Measurements from ENCODE around the gene RPN2. TPM values are rescaled to one million over a fixed set of nuclear protein-coding genes. Genes with fewer than 3 reads are reported as not detected.

The RPN2 gene
- total RNA-seq, 6 experiments from 2014 or later: 91.7 to 188 (median 148) TPM

DNA sequence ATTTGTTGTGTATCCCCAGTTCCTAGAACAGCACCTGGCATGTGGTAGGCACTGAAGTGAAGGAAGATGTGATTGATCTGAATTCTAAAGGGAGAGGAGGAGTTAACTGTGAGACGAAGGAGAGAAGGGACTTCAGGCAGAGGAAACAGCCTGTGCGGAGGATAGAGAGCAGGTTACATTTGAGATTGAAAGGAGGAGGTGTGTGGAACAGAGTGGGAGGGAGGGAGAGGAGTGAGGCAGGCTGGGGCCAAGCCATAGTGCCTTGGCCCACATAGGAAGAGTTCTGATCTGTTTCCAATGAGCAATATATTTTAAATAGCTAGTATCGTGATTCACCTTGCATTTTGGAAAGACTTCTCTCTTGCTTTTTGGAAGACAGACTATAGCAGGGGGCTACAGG is 14.1 kb downstream of the RPN2 start:
- intact Hi-C loops (cut with DNase I): loop anchor here in 1 of 2 donors (10.0 kb wide), 1 partner anchor 342 kb away; no protein-coding TSS in a partner anchor
- H3K36me3 ChIP-seq: peaks cover 0 to 2% (median 0%) of the 10 kb centered on the region in 4 donors
- ATAC-seq (no peak), DNase-seq (no peak)
- H3K4me3 ChIP-seq: no peak overlapping the region
- no peak overlapping the region for H3K27ac ChIP-seq
- WGBS (ENCODE audit: insufficient coverage, low coverage, low lambda C conversion rate, missing lambda C conversion rate): 90% methylated on average over 3 of the region's 3 CpGs
- TF ChIP-seq POLR2A (IDR thresholded peaks at IDR 0.05): no peak
- TF ChIP-seq, protein P1, sequence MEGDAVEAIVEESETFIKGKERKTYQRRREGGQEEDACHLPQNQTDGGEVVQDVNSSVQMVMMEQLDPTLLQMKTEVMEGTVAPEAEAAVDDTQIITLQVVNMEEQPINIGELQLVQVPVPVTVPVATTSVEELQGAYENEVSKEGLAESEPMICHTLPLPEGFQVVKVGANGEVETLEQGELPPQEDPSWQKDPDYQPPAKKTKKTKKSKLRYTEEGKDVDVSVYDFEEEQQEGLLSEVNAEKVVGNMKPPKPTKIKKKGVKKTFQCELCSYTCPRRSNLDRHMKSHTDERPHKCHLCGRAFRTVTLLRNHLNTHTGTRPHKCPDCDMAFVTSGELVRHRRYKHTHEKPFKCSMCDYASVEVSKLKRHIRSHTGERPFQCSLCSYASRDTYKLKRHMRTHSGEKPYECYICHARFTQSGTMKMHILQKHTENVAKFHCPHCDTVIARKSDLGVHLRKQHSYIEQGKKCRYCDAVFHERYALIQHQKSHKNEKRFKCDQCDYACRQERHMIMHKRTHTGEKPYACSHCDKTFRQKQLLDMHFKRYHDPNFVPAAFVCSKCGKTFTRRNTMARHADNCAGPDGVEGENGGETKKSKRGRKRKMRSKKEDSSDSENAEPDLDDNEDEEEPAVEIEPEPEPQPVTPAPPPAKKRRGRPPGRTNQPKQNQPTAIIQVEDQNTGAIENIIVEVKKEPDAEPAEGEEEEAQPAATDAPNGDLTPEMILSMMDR (IDR thresholded peaks at IDR 0.05): no peak
- H3K27me3 ChIP-seq: no peaks in the 10 kb centered on the region
- peaks cover 0 to 22% (median 0%) of the 10 kb centered on the region in 4 donors for H3K4me1 ChIP-seq
- H3K9me3 ChIP-seq: no peaks in the 10 kb centered on the region

DNA sequence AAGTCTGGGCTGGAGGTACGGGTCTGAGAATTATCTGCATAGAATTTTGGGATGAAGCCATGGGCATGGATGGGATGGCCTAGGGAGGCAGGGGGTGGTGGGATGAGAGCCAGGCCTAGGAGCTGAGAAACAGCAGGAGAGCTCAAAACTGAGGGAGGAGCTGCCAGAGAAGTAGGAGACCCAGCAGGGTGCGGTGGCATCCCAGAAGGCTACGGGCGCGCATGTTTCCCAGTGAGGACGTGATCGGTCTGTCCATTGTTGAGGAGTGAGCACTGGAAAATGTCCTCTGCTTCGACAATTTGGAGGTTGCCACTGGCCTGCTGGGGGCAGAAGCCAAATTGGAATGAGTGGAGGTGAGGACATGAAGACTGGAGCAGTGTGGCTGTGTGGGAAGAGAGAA is 14.7 kb downstream of the RPN2 start:
- Histone ChIP-seq H3K27ac (no peak overlapping the region), H3K9me3 (no peaks in the 10 kb centered on the region), H3K36me3 (peaks cover 0 to 2% (median 0%) of the 10 kb centered on the region in 4 donors), H3K27me3 (no peaks in the 10 kb centered on the region), H3K4me1 (peaks cover 0 to 21% (median 0%) of the 10 kb centered on the region in 4 donors), H3K4me3 (no peak overlapping the region)
- DNase-seq (no peak), ATAC-seq (no peak)
- 100% methylated on average over 3 of the region's 8 CpGs for WGBS (ENCODE audit: insufficient coverage, low coverage, low lambda C conversion rate, missing lambda C conversion rate)
- TF ChIP-seq, protein P1 (IDR thresholded peaks at IDR 0.05): no peak
- TF ChIP-seq POLR2A (IDR thresholded peaks at IDR 0.05): no peak
- intact Hi-C loops (cut with DNase I): loop anchor here in 1 of 2 donors (10.0 kb wide), 1 partner anchor 341 kb away; no protein-coding TSS in a partner anchor

DNA sequence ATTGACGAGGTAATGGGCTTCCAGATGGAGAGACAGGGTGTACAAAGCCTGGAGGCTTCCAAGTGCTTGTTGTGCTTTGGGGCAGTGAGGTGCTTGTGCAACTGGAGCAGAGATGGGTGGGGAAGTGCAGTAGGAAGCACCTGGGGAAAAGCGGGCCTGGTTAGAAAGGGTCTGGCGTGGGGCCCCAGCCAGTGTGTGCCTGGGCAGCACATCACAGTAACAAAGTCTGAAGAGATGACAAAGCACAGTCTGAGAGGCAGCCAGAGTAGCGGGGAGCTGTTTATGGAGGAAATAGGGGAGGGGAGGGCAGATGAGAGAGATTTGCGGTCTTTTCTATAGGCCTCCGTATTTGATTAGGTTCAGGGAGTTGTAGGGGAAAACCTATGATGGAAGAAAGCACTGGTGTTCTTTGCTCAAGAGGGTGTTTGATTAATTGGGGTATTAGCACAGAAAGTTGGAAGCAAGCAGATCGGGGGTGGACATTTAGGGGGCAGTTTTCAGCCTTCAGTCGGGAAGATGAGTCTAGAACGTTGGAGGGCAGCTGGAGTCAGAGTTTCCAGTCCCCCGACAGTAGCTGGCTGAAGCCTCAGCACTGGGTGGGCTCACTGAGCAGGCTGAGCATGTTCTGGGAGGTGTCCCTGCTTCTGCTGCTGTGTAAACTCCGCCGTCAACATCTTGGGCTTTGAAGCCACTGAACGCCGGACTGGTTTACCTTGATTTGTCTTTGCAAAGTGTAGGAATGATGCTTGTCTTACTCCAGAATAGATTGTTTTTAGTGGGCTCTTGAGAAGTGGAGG is 15.7 kb downstream of the RPN2 start:
- Histone ChIP-seq H3K4me3 (no peak overlapping the region), H3K27ac (no peak overlapping the region), H3K27me3 (no peaks in the 10 kb centered on the region), H3K9me3 (no peaks in the 10 kb centered on the region), H3K36me3 (peaks cover 0 to 9% (median 3%) of the 10 kb centered on the region in 4 donors), H3K4me1 (peaks cover 0 to 26% (median 0%) of the 10 kb centered on the region in 4 donors)
- TF ChIP-seq, protein P1 (IDR thresholded peaks at IDR 0.05): no peak
- no peak for TF ChIP-seq POLR2A (IDR thresholded peaks at IDR 0.05)
- WGBS (ENCODE audit: insufficient coverage, low coverage, low lambda C conversion rate, missing lambda C conversion rate): 32% methylated on average over 11 of the region's 14 CpGs
- ATAC-seq (no peak), DNase-seq (no peak)
- intact Hi-C loops (cut with DNase I): loop anchor here in 1 of 2 donors (10.0 kb wide), 1 partner anchor 340 kb away; no protein-coding TSS in a partner anchor

DNA sequence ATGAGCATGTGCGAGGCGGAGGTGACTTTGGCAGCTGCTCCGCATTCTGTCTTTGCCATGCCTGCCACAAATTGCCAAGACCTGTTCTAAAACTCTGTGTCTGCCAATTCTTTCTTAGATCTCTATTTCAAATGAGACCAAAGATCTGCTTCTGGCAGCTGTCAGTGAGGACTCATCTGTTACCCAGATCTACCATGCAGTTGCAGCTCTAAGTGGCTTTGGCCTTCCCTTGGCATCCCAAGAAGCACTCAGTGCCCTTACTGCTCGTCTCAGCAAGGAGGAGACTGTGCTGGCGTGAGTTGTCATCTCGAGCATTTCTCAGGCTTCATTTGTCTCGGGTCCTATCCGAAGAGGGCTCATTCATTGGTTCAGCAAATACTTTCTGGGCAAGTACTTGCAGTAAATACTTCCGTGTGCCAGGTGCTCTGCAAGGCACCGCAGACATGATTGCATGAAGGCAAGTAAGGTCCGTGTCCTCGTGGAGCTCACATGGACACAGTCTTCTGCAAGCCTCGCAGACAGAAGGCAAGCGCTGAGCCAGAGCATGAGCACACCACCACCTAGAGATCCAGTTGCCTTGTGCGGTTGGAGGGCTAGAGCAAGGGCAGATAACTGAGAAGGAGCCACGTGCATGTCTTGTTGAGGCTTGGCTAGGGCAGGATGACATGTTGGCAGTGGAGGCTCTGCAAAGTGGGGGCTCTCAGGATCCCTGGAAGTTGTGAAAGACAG is 20.0 kb downstream of the RPN2 start:
- Histone ChIP-seq H3K4me3 (no peak overlapping the region), H3K4me1 (peaks cover 0 to 15% (median 0%) of the 10 kb centered on the region in 4 donors), H3K36me3 (peaks cover 0 to 45% (median 13%) of the 10 kb centered on the region in 4 donors), H3K27me3 (no peaks in the 10 kb centered on the region), H3K9me3 (no peaks in the 10 kb centered on the region), H3K27ac (no peak overlapping the region)
- WGBS (ENCODE audit: insufficient coverage, low coverage, low lambda C conversion rate, missing lambda C conversion rate): 83% methylated on average over 6 of the region's 16 CpGs
- intact Hi-C loops (cut with DNase I): loop anchor here in 1 of 2 donors (10.0 kb wide), 1 partner anchor 336 kb away; no protein-coding TSS in a partner anchor
- no peak for TF ChIP-seq POLR2A (IDR thresholded peaks at IDR 0.05)
- TF ChIP-seq, protein P1 (IDR thresholded peaks at IDR 0.05): no peak
- peak in 2 of 4 donors; percentile 18 to 24 for ATAC-seq
- no peak for DNase-seq

All from right lobe of liver (tissue), 6 donors.